ENCODE results near the gene RASA3.
"Not testable (repeated sequence)": the region's sequence is repeated elsewhere in the genome, so short reads cannot be mapped to it uniquely, and the experiment has no call there.

The RASA3 gene

GRCh38 chr13:114078461-114079451 is 53.7 kb downstream of the RASA3 start:
- peak; percentile 82 for DNase-seq

DNA sequence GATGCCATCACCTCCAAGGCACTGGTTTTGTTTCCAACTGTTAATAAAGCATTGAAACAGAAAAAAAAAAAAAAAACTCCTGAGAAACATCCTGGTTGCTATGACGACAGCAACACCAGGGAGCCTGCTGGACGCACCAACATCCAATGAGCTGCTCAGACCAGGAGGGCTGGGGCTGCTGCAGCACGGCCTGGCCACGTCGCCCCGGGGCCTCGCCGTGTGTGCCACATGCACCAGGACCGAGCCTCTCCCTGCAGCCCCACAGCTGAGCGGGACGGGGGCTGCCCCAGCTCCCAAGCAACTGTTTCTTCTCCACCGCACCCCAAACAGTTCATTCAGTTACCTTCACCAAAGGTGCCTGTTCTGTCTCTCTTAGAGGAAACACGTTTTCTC is 54.5 kb downstream of the RASA3 start:
- peak; percentile 59 for DNase-seq

- no peak for DNase-seq
Observed at GRCh38 chr13:114077099-114077932, 55.1 kb downstream of the RASA3 start.

- no peak for DNase-seq
Observed at GRCh38 chr13:114076329-114077090, 55.9 kb downstream of the RASA3 start.

- not testable (repeated sequence) for DNase-seq
Observed at GRCh38 chr13:114075811-114076210, 56.6 kb downstream of the RASA3 start.

GRCh38 chr13:114074671-114075315 is 57.6 kb downstream of the RASA3 start:
- no peak for DNase-seq

DNA sequence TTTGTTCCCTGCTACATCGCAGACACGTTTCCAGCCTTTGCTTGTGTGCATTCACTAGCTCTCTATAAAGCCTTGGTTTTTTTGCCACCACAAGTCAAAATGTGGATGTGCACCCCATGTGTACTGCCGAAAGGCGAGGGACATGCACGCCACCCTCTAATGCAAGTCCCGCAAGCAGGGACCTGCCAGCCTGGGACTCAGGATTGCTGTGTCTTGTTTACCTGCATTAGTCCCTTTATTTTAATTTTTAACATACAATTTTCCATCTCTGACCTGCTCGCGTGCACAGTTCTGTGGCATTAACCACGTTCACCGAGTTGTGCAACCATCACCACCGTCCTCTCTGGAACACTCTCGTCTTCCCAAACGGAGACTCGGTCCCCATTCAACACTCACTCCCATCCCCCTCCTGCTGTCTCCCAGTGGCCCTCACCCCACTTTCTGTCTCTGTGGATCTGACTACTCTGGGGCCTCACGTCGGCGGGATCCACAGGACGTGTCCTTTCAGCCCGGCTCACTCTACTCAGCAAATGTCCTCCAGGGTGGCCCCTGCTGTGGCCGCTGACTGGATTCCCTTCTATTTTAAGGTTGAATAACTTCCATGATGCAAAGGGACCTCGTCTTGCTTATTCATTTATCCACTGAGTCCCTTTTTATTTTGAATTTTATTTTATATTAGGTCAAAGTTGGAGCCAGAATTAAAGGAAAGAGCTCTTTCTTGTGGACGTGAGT is 58.4 kb downstream of the RASA3 start:
- DNase-seq: no peak

GRCh38 chr13:114072421-114072820 is 60.0 kb downstream of the RASA3 start:
- DNase-seq: no peak

DNA sequence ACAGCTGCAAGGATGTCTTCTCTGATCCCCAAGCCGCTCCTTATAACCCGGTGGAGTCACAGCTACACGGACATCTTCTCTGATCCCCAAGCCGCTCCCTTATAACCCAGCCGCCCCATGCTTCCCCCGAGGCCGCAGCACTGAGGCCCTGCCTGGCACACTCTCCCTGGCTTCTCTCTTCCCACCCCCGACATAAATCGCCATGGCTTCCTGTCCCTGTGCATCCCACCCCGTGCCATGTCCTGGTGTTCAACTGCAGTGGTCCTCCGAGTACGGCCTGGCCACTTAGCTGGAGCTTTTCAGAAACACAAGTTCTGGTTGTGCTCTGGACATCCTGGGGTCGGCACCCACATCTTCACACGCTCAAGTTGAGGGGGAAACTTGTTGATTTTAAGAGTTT is 60.4 kb downstream of the RASA3 start:
- no peak for DNase-seq

DNA sequence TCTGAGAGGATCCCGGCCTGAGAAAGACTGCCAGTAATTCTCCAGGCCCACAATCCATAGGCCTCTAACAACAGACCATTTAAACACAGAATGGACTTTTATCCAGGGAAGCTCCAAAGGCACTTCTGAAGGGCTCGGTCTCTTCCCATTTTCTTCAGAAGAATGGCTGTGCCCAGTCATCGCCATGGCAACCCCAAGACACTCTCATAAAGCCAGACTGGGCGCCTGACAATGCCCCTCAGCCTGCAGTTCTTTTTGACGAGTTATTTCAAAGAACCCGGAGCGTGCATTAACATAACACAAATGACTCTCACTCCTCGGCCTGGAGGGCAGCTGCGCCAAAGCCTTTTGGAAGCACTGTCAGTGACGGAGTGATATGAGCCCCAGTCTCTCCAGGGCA is 61.0 kb downstream of the RASA3 start:
- no peak for DNase-seq

- no peak for DNase-seq
Observed at GRCh38 chr13:114070098-114070799, 62.2 kb downstream of the RASA3 start.

GRCh38 chr13:114069376-114070097 is 62.9 kb downstream of the RASA3 start:
- DNase-seq: no peak

DNA sequence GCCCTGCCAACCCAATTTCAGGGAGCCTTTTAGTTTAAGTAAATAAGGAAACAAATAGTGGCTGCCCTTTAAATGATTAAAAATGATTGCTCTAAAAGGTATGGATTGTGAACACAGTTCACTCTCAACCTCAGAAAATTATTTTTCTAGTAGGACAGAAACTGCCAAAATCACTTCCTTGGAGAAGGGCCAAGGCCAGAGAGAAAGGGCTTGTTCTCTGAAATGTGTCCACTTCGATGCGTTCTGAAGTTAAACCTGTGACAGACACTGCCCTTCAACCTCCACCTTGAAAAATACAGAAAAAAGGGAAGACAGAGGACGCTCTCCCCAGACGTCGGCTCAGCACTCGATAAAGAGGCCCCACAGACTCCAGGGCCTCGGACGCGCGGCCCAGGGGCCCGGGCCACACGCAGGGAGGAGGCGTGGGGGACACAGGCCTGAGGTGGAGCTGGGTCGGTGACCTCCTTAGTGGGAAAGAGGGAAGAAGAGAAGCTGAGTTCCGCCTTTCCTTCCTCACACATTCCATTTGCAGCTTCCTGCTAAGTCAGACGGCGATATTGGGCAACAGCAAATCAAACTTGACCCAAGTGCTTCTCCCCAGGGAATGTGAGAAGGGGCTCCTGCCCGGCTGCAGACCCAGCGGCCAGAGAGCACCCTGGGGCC is 63.6 kb downstream of the RASA3 start:
- peak; percentile 61 for DNase-seq

DNA sequence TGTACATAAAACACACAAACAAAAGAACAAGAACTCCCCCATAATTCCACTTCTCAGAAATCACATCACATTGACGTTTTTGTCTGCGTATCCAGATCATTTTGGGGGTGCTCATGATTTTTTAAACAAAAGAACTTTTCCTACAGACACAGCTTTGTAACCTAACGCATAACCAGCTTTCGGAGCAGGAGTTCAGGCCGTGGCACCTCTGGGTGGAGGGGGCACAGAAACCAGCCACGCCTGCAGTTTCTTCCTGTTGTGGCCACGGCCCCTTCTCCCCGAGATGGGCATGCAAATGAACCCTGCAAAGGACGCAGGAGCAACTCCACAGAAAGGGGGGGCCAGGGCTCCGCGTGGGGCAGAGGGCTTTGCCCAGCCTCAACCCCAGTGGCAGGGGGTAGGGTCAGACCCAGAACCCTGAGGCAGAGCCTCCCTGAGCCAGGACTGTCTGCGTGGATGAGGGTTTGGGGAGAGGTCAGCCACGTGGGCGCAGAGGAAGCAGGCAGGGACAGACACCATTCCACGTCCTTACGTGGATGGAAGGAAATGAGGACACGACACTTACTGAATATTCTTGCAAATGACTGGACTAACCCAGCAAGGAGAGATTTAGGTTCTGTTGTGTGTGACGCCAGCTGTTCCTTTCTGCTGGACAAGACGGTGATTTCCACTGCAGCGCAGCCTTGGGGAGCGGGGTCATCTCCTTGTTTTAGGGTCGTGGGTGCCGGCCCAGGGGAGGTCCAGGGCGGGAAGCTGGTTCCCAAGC is 64.4 kb downstream of the RASA3 start:
- DNase-seq: no peak

DNA sequence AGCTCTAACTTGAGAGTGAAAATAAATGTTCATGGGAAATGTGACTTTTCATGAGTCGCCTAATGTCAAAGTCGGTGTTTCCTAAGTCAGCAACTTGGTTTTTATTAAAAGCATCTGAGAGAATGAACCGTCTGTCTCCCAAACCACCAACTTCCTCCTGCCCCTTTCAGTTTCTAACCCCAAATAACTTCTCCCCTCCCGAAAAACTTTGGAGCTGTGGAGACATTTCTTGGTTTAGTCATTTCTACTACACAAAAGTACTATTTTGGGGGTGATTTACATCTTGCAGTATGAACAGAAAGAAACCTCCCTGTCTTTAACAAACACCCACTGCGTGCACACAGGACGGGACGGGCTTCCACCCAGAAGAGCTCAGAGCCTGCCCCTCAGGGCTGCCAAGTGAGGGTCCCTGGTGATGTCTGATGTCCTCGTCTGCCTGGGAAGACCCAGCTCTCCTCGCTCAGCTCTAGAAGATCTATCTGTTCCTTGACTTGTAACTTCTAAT is 65.0 kb downstream of the RASA3 start:
- peak; percentile 79 for DNase-seq

GRCh38 chr13:114066956-114067355 is 65.5 kb downstream of the RASA3 start:
- DNase-seq: no peak

DNA sequence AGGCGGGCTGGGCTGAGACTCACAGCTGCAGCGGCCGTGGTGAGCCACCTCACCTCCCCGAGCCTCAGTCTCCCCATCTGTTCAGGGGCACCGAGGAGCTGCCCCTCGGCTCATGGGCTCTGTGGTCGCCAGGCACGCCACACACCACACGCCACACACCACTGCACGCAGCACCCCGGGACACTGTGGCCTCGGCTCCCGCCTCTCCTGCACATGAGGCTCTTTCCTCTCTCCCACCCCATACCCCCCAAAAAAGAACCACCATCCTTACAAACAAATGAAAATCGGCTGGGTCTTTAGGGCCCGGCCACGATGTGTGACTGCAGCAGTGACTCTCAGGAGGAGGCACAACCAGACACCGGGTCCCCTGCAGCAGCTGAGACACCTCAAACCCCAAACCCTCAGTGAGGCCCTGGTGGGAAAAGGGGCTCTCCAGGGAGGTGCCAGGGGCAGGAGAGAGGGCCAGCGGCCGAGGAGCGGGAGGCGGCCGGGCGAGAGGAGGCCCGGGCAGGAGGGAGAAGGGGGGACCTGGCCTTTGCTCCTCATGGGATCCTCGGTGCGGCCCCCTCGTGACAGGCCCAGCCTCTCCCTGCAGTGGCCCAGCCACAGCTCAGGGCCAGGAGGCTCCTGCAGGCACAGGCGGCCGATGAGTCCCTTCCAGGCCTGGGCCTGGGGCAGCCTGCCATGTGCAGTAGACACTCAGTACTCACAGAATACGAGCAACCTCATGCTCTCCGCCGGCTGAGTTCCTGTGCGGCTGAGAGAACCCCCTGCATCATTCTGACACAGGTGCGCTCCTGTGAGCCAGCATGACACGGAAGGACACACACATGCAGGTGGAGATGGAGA is 66.3 kb downstream of the RASA3 start:
- no peak for DNase-seq

Measured in fibroblast of skin of back (primary cell).